Dermis microvascular lymphatic vessel endothelial cell (primary cell): Measurements from ENCODE around the gene TREM2. TPM values are rescaled to one million over a fixed set of nuclear protein-coding genes. Genes with fewer than 3 reads are reported as not detected.

Source experiments
- DNase-seq, 2 donors: peaks; one replicate each; pipeline versions ENCODE4 v3.0.0 to v3.0.0-alpha.2; 2010; ENCODE audit warnings: low read depth in 2 of 2
- total RNA-seq: library from RNA; depleted of rRNA; stranded (reverse); fragments of >200 nt; gene quantifications from 2 replicates; pipeline ENCODE4 v1.2.1, GENCODE V29; 2014

The TREM2 gene
- total RNA-seq, 1 donor from 2014 or later = not detected

- DNase-seq = no peak
Measured at GRCh38 chr6:41184761-41185160, 21.8 kb upstream of the TREM2 start.

- peak; percentile 10 to 74 for DNase-seq
Measured at GRCh38 chr6:41182069-41183034, 19.4 kb upstream of the TREM2 start.

GRCh38 chr6:41181566-41181965, 18.6 kb upstream of the TREM2 start:
- no peak for DNase-seq

- DNase-seq = no peak
Measured at GRCh38 chr6:41179163-41179562, 16.2 kb upstream of the TREM2 start.

GRCh38 chr6:41177695-41178094, 14.8 kb upstream of the TREM2 start:
- DNase-seq = no peak

- DNase-seq = no peak
Measured at GRCh38 chr6:41177287-41177686, 14.4 kb upstream of the TREM2 start.

GRCh38 chr6:41176189-41176588, 13.3 kb upstream of the TREM2 start:
- DNase-seq = no peak

- no peak for DNase-seq
Measured at GRCh38 chr6:41175084-41175483, 12.2 kb upstream of the TREM2 start.

- DNase-seq = no peak
Measured at GRCh38 chr6:41174610-41175009, 11.7 kb upstream of the TREM2 start.

GRCh38 chr6:41171908-41172307, 9.0 kb upstream of the TREM2 start:
- no peak for DNase-seq

GRCh38 chr6:41170547-41171160, 7.7 kb upstream of the TREM2 start:
- no peak for DNase-seq

GRCh38 chr6:41167173-41167963, 4.5 kb upstream of the TREM2 start:
- peak in 1 of 2 donors; percentile 23 for DNase-seq

GRCh38 chr6:41164551-41165120, 1.7 kb upstream of the TREM2 start:
- no peak for DNase-seq

- no peak for DNase-seq
Measured at GRCh38 chr6:41163419-41163717, 452 bp upstream of the TREM2 start.

- DNase-seq = no peak
Measured at GRCh38 chr6:41161851-41162552, 914 bp downstream of the TREM2 start.

GRCh38 chr6:41161380-41161779, 1.5 kb downstream of the TREM2 start:
- DNase-seq = no peak

GRCh38 chr6:41160933-41161332, 2.0 kb downstream of the TREM2 start:
- no peak for DNase-seq

GRCh38 chr6:41159415-41160082, 3.4 kb downstream of the TREM2 start:
- DNase-seq = no peak

GRCh38 chr6:41157323-41157722, 5.6 kb downstream of the TREM2 start:
- DNase-seq = no peak

- no peak for DNase-seq
Measured at GRCh38 chr6:41156771-41157170, 6.1 kb downstream of the TREM2 start.

GRCh38 chr6:41156001-41156400, 6.9 kb downstream of the TREM2 start:
- DNase-seq = no peak
